GM18520 (cell line): ENCODE results near the gene EHBP1L1.
"Not testable (repeated sequence)": the region's sequence is repeated elsewhere in the genome, so short reads cannot be mapped to it uniquely, and the experiment has no call there.

Source experiments
- ATAC-seq: cut with Tn5 transposase; IDR thresholded peaks from one replicate; pipeline ENCODE4 v1.9.1; 2021; ENCODE audit not compliant: unreplicated experiment

Gene EHBP1L1

GRCh38 chr11:65560555-65561418, 15.1 kb upstream of the EHBP1L1 start:
- ATAC-seq = no peak

- no peak for ATAC-seq
Measured at GRCh38 chr11:65562020-65562419, 13.8 kb upstream of the EHBP1L1 start.

GRCh38 chr11:65562788-65563187, 13.1 kb upstream of the EHBP1L1 start:
- no peak for ATAC-seq

GRCh38 chr11:65563601-65564000, 12.3 kb upstream of the EHBP1L1 start:
- ATAC-seq = no peak

GRCh38 chr11:65564879-65565559, 10.8 kb upstream of the EHBP1L1 start:
- not testable (repeated sequence) for ATAC-seq

GRCh38 chr11:65565624-65566453, 10.0 kb upstream of the EHBP1L1 start:
- no peak for ATAC-seq

- ATAC-seq = no peak
Measured at GRCh38 chr11:65569164-65569972, 6.5 kb upstream of the EHBP1L1 start.

- peak; percentile 57 for ATAC-seq
Measured at GRCh38 chr11:65569973-65570918, 5.6 kb upstream of the EHBP1L1 start, which contains the start of gene ZNRD2. ZNRD2 (plus strand) TSS chr11:65570477; CDS start chr11:65570492, 15 bp downstream.

- ATAC-seq = no peak
Measured at GRCh38 chr11:65571420-65571819, 4.4 kb upstream of the EHBP1L1 start.

GRCh38 chr11:65571940-65572339, 3.9 kb upstream of the EHBP1L1 start:
- no peak for ATAC-seq

GRCh38 chr11:65572356-65573051, 3.3 kb upstream of the EHBP1L1 start, which contains the start of gene FAM89B:
FAM89B (plus strand) TSS chr11:65572538; CDS start chr11:65572670, 132 bp downstream.
- ATAC-seq = no peak

- ATAC-seq = no peak
Measured at GRCh38 chr11:65573391-65574079, 2.3 kb upstream of the EHBP1L1 start.

- ATAC-seq = peak; percentile 24
Measured at GRCh38 chr11:65574109-65574810, 1.6 kb upstream of the EHBP1L1 start.

- ATAC-seq = no peak
Measured at GRCh38 chr11:65574811-65575567, 864 bp upstream of the EHBP1L1 start.

GRCh38 chr11:65576232-65576866, 496 bp downstream of the EHBP1L1 start:
- ATAC-seq = no peak
